ENCODE results near the gene MMAB.

MMAB gene

DNA sequence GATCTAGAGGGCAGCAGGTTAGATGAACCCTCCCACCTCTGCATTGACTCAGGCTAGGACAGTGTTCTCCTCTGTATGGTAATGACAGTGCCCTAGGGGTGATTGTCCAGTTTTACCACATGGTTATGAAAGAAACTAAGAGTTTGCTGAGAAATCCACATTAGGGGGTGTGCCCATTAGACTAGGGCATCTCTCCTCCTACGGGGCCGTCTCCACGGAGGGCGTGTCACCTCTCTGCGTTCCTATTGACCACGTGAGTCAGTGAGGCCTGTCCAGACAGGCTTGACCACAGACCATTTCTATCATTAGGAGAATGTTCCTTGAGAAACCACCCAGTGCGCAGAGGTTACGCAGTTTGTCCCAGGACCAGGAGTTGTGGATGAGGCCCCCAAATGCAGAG, 8.6 kb upstream of the MMAB start:
- no peak for DNase-seq

DNA sequence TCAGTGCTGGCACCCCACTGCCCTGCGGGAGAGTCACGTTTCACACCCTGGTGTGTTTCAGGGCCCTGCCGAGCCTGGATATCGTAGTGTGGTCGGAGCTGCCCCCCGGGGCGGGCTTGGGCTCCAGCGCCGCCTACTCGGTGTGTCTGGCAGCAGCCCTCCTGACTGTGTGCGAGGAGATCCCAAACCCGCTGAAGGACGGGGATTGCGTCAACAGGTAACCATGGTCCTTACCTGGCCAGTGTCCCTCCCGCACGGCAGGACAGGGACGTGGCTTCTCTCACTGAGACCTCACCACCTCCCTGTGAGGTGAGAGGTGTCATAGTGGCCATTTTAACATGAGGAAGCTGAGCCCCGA, 8.0 kb upstream of the MMAB start:
- DNase-seq = no peak

DNA sequence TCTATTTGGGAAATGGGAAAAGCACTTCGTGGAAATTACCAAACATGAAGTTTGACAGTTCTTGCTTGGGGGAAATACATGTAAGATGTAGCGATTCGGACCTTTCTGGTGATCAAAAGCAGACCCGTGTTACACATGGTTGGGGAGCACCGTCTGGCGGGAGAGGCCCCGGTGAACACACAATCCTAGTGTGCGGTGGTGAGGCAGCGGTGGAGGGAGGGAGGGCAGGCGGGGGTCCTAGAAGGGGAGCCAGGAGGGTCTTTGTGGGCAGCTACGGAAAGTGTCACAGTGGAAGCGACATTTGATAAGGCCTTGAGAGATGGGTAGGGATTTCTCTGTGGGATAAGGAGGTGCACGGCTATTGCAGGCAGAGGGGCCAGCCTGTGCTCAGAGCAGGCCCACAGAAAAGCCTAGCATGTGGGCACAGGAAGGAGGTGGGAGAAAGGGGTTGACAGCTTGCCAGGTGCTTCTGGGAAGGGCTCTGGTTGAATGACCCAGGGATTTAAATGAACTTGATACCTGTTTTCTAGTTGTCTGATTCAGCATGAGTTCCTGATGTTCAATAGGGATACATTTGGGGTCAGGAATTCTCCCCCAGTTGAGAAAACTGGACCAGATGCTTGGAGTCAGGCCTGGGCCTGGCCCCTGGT, 7.5 kb upstream of the MMAB start:
- DNase-seq = no peak

DNA sequence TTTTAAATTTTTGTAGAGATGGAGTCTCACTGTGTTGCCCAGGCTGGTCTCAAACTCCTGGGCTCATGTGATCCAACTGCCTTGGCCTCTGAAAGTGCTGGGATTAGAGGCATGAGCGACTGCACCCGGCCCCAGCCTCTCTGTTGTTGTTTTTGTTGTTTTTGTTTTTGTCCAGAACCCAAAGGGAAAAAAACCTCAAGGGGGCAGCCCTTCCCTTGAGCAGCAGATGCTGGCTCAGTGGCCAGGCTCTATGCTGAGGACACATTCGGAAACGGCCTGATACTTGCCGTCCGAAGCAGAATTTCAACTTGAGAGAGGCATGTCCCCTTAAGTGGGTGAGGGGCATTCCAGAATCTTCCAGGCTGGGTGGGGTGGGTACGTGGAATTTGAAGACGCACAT, 7.0 kb upstream of the MMAB start:
- no peak for DNase-seq

DNA sequence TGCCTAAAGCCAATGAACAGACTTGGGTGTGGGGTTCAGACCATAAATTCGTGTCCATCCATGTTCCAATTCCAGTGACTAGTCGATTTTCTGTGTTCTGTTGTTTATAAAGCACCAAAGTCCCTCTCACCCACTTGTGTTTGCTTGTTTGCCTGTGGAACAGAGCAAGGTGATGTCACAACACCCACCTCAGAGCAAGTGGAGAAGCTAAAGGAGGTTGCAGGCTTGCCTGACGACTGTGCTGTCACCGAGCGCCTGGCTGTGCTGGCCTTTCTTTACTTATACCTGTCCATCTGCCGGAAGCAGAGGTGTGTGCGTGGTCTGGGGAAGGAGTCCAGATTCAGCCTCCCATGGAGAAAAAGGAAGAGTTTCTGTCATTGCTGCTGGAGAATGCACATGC, 6.3 kb upstream of the MMAB start:
- no peak for DNase-seq

DNA sequence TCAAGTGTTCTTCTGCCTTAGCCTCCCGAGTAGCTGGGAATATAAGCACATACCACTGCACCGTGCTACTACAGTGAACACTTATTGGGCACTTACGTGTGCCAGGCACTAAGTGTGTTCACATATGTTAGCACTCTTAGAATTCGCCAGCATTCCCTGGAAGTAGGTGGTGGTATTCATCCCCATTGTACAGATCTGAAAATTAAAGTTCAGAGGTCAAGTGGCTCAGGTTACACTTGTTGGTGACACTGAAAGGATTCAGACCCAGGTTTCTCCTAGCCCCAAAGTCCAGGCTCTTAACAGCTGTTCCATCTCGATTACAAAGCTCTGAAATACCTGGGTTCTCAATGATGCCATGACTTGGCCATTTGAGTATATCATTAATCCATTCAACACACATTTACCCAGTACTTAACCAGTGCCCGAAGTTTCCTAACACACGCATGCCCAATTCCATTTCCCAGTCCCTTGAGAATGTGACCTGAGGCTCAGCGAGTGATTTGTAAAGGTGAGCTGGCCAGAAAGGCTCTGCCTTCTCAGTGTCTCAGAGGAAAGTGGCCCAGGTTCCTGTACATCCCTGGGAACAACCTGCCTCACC, 5.1 kb upstream of the MMAB start:
- no peak for DNase-seq

DNA sequence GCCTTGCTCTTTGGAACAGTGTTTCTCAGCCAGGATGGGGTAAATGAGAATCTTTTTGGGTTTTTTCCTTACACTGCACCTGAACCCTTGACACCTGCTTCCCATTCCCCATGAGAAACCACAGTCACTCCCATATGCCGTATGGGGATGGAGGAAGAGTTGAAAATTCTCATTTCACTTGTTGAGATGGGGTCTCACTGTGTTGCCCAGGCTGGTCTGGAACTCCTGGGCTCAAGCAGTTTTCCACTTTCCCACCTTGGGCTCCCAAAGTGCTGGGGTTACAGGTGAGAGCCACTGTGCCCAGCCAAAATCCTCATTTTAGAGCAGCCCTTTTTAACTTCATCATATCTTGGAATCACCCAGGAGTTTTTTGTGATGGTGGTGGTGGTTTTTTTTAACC, 4.0 kb upstream of the MMAB start:
- DNase-seq = no peak

DNA sequence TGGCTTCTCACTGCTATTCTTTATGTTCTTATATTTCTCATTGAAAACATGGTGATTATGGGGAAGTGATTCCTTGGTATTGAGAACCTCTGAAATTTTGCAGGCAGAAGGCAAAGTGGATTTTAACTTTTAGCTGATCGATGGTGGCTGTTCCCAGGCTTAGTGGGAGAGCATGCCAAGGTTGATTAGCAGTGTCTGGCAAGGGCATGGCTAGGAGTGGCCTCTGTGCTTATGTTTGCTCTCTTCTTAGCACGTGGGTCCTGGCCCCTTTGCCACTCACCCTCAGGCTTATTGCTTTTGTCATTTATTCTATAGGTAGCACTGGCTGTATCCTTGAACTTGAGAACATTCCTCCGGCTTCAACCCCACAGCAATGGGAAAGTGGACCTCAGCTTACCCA, 2.4 kb upstream of the MMAB start:
- no peak for DNase-seq

DNA sequence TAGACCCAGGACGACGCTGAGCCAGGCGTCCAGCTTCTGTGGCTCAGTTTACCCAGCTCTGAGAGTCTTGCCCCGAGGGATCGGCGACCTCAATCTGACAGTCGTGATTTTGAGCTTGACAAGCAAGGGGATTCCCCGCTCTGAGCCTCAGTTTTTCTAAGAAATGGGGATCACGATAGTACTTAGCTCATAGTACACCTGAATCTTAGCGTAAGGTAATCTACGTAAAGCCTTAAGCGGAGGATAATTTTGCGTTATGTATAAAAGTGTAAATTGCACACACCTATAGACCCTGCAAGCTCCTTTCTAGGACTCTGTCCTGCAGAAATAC, 575 bp upstream of the MMAB start:
- DNase-seq = no peak

DNA sequence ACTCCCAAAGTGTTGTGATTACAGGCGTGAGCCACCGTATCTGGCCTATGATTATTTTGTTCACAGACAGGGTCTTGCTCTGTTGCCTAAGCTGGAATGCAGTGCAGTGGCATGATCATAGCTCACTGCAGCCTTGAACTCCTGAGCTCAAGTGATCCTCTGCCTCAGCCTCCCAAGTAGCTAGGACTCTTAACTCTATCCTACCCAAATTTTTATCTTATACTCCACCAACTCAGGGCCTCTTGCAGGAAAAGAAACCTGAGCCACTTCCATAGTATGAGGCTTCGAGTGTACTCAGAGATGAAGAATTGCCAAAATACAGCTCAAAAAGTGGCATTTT, 828 bp downstream of the MMAB start:
- DNase-seq = no peak

DNA sequence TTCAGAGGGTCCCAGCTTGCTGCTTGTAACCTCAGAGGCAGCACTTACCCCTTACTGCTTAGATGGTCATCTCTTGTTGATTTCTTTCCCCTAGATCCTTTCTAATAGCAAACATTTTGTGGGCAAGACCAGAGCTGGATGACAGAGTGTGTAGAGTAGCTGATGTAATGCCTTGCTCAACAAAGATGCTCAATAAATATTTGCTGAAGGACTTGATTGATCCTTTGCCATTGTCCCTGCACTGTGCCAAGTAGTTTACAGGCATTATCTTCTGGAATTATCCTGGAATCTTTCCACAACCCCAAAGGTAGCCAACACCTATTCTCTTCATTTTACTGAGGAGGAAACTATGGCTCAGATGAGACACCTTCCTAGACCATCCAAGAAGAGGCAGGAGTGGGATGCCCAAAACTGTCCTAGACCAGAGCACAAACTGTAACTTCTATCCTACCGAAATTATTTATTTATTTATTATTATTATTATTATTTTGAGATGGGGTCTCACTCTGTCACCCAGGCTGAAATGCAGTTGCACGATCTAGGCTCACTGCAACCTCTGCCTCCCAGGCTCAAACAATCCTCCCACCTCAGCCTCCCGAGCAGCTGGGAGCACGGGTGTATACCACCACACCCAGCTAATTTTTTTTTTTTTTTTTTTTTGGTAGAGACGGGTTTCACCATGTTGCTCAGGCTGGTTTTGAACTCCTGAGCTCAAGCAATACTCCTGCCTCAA, 1.4 kb downstream of the MMAB start:
- no peak for DNase-seq

DNA sequence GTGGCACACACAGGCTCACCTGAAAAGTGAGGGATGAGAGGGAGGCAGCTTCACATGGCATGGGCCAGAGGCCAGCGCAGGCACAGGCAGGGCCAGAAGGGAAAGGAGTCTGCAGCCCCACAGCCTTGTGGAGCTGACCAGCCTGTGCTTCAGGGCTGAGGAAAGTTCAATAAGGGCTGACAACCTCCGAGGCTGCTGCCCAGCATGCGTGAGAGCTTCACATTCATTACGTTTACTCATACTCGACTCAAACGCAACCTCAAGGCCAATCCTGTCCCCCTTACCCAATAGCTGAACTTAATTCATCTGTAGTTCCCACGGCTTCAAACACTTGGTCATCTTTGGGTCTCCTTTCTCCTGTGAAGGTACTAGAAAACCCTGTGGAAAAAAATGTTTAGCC, 4.8 kb downstream of the MMAB start:
- no peak for DNase-seq

DNA sequence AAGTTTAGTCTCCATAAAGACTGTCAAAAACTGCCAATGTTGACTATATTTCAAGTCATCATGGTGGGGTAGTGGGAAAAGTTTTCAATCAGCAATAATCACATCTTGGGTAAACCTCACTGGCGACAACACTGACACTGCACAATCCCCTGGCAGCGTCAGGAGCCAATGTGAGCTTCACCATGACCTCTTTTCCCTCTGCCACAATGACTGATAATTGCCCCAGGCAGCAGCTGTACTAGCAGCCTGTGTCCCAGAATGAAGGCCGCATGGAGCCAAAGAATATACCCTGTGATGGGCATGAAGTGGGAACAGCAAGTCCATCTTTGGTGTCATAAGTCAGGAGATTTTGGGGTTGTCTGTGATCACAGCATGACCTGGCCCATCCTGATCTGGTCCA, 5.3 kb downstream of the MMAB start:
- no peak for DNase-seq

DNA sequence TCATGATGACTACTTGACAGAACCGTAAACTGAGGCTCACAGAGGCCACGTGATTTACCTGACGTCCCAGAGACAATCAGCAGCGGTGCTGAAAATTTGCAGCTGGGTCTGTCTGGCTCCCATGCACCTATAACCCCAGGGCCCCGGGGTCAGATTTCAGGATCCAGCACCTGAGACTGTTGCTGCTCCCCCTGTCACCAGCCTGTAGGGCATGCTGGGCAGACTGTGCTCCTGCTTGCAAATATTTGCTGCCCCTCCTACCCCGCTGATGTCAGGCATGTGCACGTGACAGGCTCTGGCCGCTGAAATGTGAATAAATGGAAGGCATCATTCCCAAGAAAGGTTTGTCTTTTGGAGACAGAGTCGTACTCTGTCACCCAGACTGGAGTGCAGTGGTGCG, 6.0 kb downstream of the MMAB start:
- DNase-seq = no peak

DNA sequence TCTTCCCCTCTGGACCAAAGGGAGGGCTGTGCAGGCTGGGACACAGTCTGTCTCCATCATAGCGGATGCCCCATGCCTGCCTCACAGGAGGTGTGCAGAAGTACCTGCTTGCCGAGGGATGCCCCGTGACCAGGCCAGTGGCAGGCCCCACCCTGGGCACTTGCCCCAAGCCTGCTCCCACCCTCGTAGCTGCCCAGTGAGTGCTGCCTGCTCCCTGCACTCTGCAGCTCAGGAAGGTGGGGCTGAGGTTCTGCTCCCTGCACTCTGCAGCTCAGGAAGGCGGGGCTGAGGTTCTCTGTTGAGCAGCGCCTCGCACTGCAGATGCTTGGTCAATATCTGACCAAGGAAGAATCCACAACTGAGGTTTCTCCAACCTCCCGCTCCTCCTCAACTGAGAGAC, 6.9 kb downstream of the MMAB start:
- no peak for DNase-seq

DNA sequence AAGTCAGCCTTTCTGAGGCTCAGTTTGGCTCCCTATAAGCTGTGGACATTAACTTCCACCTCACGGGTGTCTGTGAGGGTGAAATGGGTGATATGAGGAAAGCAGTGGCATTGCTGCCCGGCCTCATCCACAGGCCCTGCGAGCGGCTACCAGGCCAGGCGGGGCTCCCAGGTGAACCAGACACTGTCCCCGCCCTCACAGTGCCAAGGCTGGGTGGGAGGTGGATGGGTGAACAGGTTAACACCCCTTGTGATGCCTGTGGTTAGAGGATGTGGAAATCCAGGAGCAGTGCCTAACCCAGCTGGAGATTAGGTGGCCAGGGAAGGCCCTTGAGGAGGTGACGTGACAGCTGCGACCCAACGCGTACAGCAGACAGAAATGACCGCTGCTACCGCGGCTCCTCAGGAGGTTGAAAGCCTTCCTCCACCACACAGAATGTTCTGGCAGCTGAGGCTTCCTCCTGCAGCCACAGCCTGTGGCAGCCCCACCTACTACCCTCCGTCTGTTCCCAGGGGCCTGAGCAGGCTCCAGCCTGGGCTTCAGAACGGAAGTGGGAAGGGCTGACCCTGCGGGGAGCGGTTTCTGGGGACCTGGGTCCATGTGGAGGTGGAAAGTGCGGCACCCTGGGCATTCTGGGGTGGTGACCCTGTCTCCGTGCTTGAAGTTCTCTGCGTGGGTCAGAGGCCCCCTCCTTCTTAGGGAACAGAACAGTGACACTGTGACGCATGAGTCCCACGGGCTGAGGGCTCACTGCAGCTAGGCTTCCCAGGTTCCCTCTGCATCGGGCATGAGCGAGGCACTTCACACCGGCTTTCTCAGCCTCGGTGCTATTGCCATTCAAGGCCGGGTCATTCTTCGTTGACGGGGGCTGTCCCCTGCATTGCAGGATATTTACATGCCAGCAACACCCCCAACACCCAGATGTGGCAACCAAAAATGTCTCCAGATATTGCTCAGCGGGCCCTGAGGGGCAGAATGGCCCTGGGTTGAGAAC, 9.7 kb downstream of the MMAB start:
- no peak for DNase-seq

DNA sequence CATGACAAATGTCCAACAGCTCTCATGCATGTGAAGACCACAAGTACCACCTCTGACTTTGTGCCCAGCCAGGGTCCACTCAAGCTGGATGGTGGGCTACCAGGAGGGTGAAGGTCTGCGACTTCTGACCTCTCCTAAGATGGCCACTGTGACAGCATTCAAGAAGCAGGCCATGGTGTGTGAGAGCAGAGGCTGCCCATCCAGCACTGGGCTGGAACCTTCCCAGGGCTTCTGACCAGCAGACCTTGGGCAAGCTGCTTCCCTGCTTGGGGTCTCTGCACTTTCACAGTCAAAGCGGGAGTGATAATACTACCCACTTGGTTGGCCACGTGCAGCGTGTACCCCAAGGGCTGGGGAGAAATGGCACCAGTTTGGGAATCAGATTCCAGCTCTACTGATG, 10.4 kb downstream of the MMAB start:
- no peak for DNase-seq

DNA sequence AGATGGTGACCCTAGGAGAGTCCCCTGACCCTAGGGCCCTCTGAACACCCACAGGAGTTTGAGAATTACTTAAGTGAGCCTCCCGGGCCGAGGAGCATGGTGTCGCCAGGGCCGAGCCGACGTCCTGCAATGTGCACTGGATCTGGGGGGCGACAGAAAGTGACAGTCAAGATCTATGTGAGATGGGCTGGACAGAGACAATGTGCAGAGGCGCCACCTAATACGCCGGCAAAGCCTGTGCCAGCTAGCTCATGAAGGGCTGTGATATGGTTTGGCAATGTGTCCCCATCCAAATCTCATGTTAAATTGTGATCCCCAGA, 11.6 kb downstream of the MMAB start:
- DNase-seq = no peak

DNA sequence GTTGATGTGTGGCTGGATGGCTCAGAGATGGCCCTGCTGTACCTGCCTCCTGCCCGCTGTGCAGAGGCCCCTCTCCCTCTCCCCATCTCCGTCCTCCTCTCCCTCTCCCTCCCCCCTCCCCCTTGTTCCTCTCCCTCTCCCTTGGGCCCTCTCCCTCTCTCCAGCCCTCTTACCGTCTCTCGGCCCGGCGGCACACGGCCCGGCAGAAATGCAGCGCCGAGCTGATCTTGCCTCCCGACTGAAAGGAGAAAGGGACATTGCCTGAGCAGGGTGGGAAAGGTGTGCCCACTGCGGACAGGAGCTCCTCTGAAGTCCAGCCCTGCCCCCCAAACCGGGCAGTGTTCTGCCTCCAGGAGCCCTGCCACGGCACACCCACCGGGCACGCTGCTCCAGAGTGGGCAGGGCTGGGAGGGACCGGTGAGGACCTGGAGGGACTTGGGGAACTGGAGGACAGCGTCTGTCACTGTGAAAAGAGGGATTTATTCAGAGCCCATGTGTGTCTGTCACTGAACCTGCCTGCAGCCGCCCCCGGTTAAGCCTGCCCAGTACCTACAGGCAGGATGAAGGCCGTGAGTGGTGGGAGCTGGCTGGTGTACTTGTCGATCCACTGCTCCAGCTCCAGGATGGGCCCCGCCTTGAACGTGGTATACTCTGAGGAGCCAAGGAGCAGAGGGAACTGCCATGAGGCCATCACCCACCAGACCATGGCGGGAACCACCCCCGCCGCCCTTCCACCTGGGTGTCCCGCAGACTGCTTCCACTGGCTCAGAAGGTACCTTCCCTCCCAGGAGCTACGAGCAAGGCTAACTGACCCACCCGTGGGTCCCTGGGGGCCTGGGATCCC, 12.2 kb downstream of the MMAB start:
- DNase-seq = no peak

DNA sequence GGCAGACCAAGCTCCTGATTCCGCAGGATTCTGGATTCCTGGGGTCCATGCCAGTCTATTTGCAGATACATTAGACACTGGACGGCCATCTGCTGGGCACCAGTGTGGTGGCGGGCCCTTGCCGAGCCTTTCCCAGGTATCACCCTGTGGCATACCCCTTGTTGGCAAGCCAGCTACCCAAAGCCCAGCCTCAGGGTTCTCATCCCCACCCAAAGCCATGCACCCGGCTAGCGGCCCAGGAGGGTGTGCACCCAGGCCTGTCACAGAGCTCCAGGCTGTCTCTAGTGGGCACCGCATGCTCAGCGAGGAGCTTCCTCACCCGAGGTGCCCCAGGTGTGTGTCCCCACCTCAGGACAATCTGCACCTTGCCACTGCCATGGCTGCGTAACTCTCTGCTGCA, 13.7 kb downstream of the MMAB start:
- no peak for DNase-seq

DNA sequence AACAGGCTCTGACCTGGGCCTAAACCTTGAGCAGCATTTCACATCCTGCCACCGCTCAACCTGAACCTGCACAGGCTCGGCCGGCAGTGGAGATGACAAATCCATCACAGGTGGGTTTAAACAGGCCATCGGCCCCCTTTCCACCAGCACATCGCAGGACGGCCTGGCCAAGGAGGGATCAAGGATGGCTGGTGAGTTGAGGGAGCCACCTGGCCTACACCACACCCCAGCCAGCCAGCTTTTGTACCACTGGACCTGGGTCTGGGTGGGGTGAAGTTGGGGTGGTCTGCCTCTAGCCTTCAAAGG, 14.2 kb downstream of the MMAB start:
- DNase-seq = no peak

DNA sequence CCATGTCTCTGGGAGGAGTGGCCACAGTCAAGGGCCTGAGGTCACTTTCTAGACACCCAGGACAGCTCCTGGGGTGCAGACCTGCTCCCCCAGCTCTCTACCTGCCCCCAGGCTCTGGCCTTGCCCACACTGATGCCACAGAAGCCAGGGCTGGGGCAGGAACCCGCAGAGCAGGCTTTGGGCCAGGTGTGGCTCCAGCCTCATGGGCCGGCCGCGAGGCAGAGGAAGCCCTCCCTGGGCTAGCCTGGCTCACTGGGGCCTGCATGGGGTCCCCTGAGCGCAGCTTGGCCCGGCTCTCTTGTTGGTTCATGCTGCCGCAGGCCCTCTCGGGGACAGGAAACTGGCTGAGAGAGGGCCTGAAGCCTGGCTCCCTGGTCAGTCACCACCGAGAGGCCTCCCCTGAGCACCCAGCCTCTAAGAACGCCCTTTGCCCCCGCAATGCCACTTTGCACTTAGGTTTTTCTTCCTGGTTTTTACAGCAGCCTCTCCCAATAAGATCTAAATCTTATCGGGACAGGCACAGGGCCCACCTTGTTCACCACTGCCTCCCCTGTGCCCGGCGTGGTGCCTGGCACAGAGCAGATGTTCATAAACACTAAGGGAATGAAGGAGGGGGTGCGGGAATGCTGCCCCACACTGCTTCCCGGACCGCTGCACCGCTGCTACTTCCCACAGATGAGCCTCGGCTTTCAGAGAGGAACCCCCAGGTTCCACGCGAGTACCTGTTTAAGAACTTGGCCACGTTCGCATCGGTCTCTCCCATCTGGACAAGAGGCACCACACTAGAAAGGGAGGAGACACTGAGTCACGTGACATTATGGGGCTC, 14.7 kb downstream of the MMAB start:
- no peak for DNase-seq

Data from activated CD8-positive, alpha-beta memory T cell treated with anti-CD3 and anti-CD28 coated beads, Interleukin-2, amount 50 U/mL, for 48 hours (primary cell).